ENCODE data around the gene NMT1.
A peak's percentile ranks its signal among the peaks of the same experiment; 100 is the strongest.
"Not testable (repeated sequence)": the region's sequence is repeated elsewhere in the genome, so short reads cannot be mapped to it uniquely, and the experiment has no call there.

Gene NMT1

GRCh38 chr17:45123076-45123770 lies 62.1 kb downstream of the NMT1 start:
- no peak for DNase-seq

GRCh38 chr17:45123930-45124796 lies 63.0 kb downstream of the NMT1 start:
- peak in 1 of 2 experiments; percentile 46 for DNase-seq

- DNase-seq: not testable (repeated sequence)
Observed at GRCh38 chr17:45124797-45125122, 63.6 kb downstream of the NMT1 start.

GRCh38 chr17:45125509-45125908 lies 64.4 kb downstream of the NMT1 start:
- no peak for DNase-seq

- no peak for DNase-seq
Observed at GRCh38 chr17:45127207-45127547, 66.1 kb downstream of the NMT1 start.

GRCh38 chr17:45127548-45128300 lies 66.6 kb downstream of the NMT1 start:
- DNase-seq: no peak

GRCh38 chr17:45128331-45128730 lies 67.2 kb downstream of the NMT1 start:
- DNase-seq: no peak

- no peak for DNase-seq
Observed at GRCh38 chr17:45128989-45129388, 67.9 kb downstream of the NMT1 start.

GRCh38 chr17:45129426-45129939 lies 68.4 kb downstream of the NMT1 start:
- no peak for DNase-seq

- DNase-seq: no peak
Observed at GRCh38 chr17:45129940-45130680, 69.0 kb downstream of the NMT1 start.

- DNase-seq: no peak
Observed at GRCh38 chr17:45130681-45131615, 69.8 kb downstream of the NMT1 start.

GRCh38 chr17:45131616-45132319 lies 70.7 kb downstream of the NMT1 start:
- DNase-seq: peak; percentile 72 to 74

- no peak for DNase-seq
Observed at GRCh38 chr17:45132320-45132571, 71.1 kb downstream of the NMT1 start, which contains the start of gene PLCD3. TSS of gene PLCD3 (minus strand) at chr17:45132515. CDS start at chr17:45132410, 105 bp downstream.

- DNase-seq: peak; percentile 82 to 83
Observed at GRCh38 chr17:45132572-45133463, 71.7 kb downstream of the NMT1 start.

GRCh38 chr17:45135192-45135977 lies 74.3 kb downstream of the NMT1 start, which contains the start of gene ACBD4:
TSS of gene ACBD4 (plus strand) at chr17:45135687. CDS start at chr17:45136145, 458 bp downstream.
- peak; percentile 99 for DNase-seq

GRCh38 chr17:45135978-45136791 lies 75.1 kb downstream of the NMT1 start:
- DNase-seq: no peak

- no peak for DNase-seq
Observed at GRCh38 chr17:45136846-45137560, 75.9 kb downstream of the NMT1 start.

Data from activated T-cell treated with anti-CD3 and anti-CD28 coated beads, Interleukin-2, amount 50 U/mL, for 48 hours (primary cell).